Neural crest cell (in vitro differentiated cells): ENCODE data around the gene SC5D. TPM values are rescaled to one million over a fixed set of nuclear protein-coding genes. Genes with fewer than 3 reads are reported as not detected.

Experiments
- DNase-seq: peaks from one replicate; pipeline ENCODE4 v3.0.0; 2021; ENCODE audit warnings: low read depth, mixed read lengths, low spot score
- H3K27ac Mint-ChIP-seq: one replicate; pipeline ENCODE4 v1.8.0; 2021; ENCODE audit warnings: mild to moderate bottlenecking, mixed read lengths; ENCODE audit not compliant: unreplicated experiment
- H3K27me3 Mint-ChIP-seq: 2 replicates; pipeline ENCODE4 v1.8.0; 2021; ENCODE audit warnings: low read depth, mild to moderate bottlenecking, mixed read lengths
- H3K36me3 Mint-ChIP-seq: 2 replicates; pipeline ENCODE4 v1.8.0; 2021; ENCODE audit warnings: low read depth, mild to moderate bottlenecking, mixed read lengths
- H3K4me1 Mint-ChIP-seq: 2 replicates; pipeline ENCODE4 v1.8.0; 2021; ENCODE audit warnings: mixed read lengths
- H3K4me3 Mint-ChIP-seq: one replicate; pipeline ENCODE4 v1.8.0; 2021; ENCODE audit warnings: mild to moderate bottlenecking, mixed read lengths
- H3K9me3 Mint-ChIP-seq: 2 replicates; pipeline ENCODE4 v1.8.0; 2021; ENCODE audit warnings: mixed read lengths
- CTCF ChIP-seq: fragments of 200-600 bp; sonication (generic); conservative IDR thresholded peaks from 2 replicates; pipeline ENCODE4 v1.5.0; 2021; ENCODE audit warnings: antibody characterized with exemption, mild to moderate bottlenecking
- total RNA-seq: library from RNA; stranded (reverse); gene quantifications from 2 replicates; pipeline ENCODE4 v1.2.1, GENCODE V29; 2021

Gene SC5D
- total RNA-seq, 1 donor from 2014 or later: 76.4 TPM

- H3K36me3 Mint-ChIP-seq: no peaks in the 10 kb centered on the region
- peaks cover 12% of the 10 kb centered on the region for H3K4me1 Mint-ChIP-seq
- peak overlapping the region; percentile 25 for H3K27ac Mint-ChIP-seq
- H3K9me3 Mint-ChIP-seq: no peaks in the 10 kb centered on the region
- no peak for DNase-seq
- H3K4me3 Mint-ChIP-seq: no peak overlapping the region
- TF ChIP-seq CTCF: no peak
- H3K27me3 Mint-ChIP-seq: peaks cover 4% of the 10 kb centered on the region
Observed at GRCh38 chr11:121321614-121322243, 29.2 kb downstream of the SC5D start.

- H3K9me3 Mint-ChIP-seq: no peaks in the 10 kb centered on the region
- no peak overlapping the region for H3K27ac Mint-ChIP-seq
- H3K36me3 Mint-ChIP-seq: no peaks in the 10 kb centered on the region
- H3K4me3 Mint-ChIP-seq: no peak overlapping the region
- peaks cover 4% of the 10 kb centered on the region for H3K27me3 Mint-ChIP-seq
- DNase-seq: no peak
- no peak for TF ChIP-seq CTCF
- peaks cover 12% of the 10 kb centered on the region for H3K4me1 Mint-ChIP-seq
Observed at GRCh38 chr11:121323046-121323607, 30.6 kb downstream of the SC5D start.

- Mint-ChIP-seq H3K27me3 (peaks cover 4% of the 10 kb centered on the region), H3K4me1 (no peaks in the 10 kb centered on the region)
Observed at GRCh38 chr11:121326230-121326629, 33.7 kb downstream of the SC5D start.

GRCh38 chr11:121327553-121327952 lies 35.0 kb downstream of the SC5D start:
- Mint-ChIP-seq H3K27me3 (no peaks in the 10 kb centered on the region), H3K27ac (no peak overlapping the region), H3K4me3 (no peak overlapping the region), H3K4me1 (no peaks in the 10 kb centered on the region), H3K9me3 (peaks cover 4% of the 10 kb centered on the region), H3K36me3 (no peaks in the 10 kb centered on the region)
- DNase-seq: no peak
- TF ChIP-seq CTCF: no peak

More at GRCh38 chr11:121326230-121326629, 33.7 kb downstream of the SC5D start:
- Mint-ChIP-seq H3K4me3 (no peak overlapping the region), H3K27ac (no peak overlapping the region), H3K36me3 (no peaks in the 10 kb centered on the region), H3K9me3 (no peaks in the 10 kb centered on the region)
- no peak for DNase-seq
- TF ChIP-seq CTCF: no peak

- no peak for TF ChIP-seq CTCF
- Mint-ChIP-seq H3K27ac (no peak overlapping the region), H3K9me3 (peaks cover 4% of the 10 kb centered on the region), H3K4me3 (no peak overlapping the region), H3K36me3 (no peaks in the 10 kb centered on the region), H3K27me3 (no peaks in the 10 kb centered on the region), H3K4me1 (no peaks in the 10 kb centered on the region)
- DNase-seq: no peak
Observed at GRCh38 chr11:121328176-121328966, 35.8 kb downstream of the SC5D start.
